IMR-90 (cell line): ENCODE results near the gene TMC1. TPM values are rescaled to one million over a fixed set of nuclear protein-coding genes. Genes with fewer than 3 reads are reported as not detected.

Experiments
- ATAC-seq: fragments of 200-7000 bp; cut with Tn5 transposase; 2 replicates; pipeline ENCODE4 v1.9.1; 2020; ENCODE audit warnings: low read depth, mild to moderate bottlenecking, moderate library complexity
- BruUV-seq: library from RNA; stranded (reverse); fragments of 400-500 nt; replicated peaks from 2 replicates; lab custom pipeline; 2021; lab: Mats Ljungman, UMichigan
- CTCF ChIA-PET: fragments of 300-600 bp; formaldehyde crosslinking; extraction: SDS; loops from one replicate; lab custom pipeline; 2021; ENCODE audit warnings: antibody characterized with exemption; lab: Yijun Ruan, JAX
- POLR2A ChIA-PET: fragments of 300-600 bp; sonication (Branson Sonifier 250); formaldehyde crosslinking; loops from one replicate; lab custom pipeline; 2022; ENCODE audit warnings: antibody characterized with exemption; ENCODE audit not compliant: unreplicated experiment; lab: Charles Lee
- DNase-seq: peaks from one replicate; pipeline ENCODE4 v3.0.0; 2013
- H2AFZ ChIP-seq: replicated peaks from 2 replicates; pipeline ENCODE3; 2013; ENCODE audit warnings: low read length, mild to moderate bottlenecking; ENCODE audit not compliant: poor library complexity
- H2AK5ac ChIP-seq: 2 replicates; pipeline ENCODE4 v1.6.1; 2013; ENCODE audit warnings: low read depth, low read length, inconsistent platforms
- H2AK9ac ChIP-seq: replicated peaks from 2 replicates; pipeline ENCODE3; 2013; ENCODE audit warnings: mild to moderate bottlenecking, low read depth, low read length, moderate library complexity; ENCODE audit not compliant: poor library complexity
- H2BK120ac ChIP-seq: 2 replicates; pipeline ENCODE4 v1.6.1; 2013; ENCODE audit warnings: low read depth, low read length, inconsistent platforms
- H2BK15ac ChIP-seq: 3 replicates; pipeline ENCODE4 v1.6.1; 2013; ENCODE audit warnings: low read depth, low read length, inconsistent platforms
- H2BK20ac ChIP-seq: 2 replicates; pipeline ENCODE4 v1.6.1; 2013; ENCODE audit warnings: low read depth, mild to moderate bottlenecking, inconsistent platforms, low read length, moderate library complexity
- H2BK5ac ChIP-seq: 2 replicates; pipeline ENCODE4 v1.6.1; 2013; ENCODE audit warnings: mild to moderate bottlenecking, low read depth, low read length, inconsistent platforms; ENCODE audit not compliant: poor library complexity, severe bottlenecking
- H3K14ac ChIP-seq: replicated peaks from 2 replicates; pipeline ENCODE4 v1.6.1; 2013; ENCODE audit warnings: low read depth, low read length, inconsistent platforms
- H3K18ac ChIP-seq: 2 replicates; pipeline ENCODE4 v1.6.1; 2013; ENCODE audit warnings: low read depth, low read length, control low read depth
- H3K23ac ChIP-seq: 2 replicates; pipeline ENCODE4 v1.6.1; 2013; ENCODE audit warnings: low read depth, low read length, inconsistent platforms
- H3K27ac ChIP-seq: 2 replicates; pipeline ENCODE4 v1.5.1; 2013; ENCODE audit warnings: mild to moderate bottlenecking, control low read depth, low read length; ENCODE audit not compliant: insufficient read depth
- H3K27me3 ChIP-seq: 2 replicates; pipeline ENCODE4 v1.6.1; 2013; ENCODE audit warnings: low read length; ENCODE audit not compliant: control insufficient read depth, insufficient read depth
- H3K36me3 ChIP-seq: 2 replicates; pipeline ENCODE4 v1.6.1; 2013; ENCODE audit warnings: low read length, mixed read lengths; ENCODE audit not compliant: control insufficient read depth, insufficient read depth
- H3K4ac ChIP-seq: 2 replicates; pipeline ENCODE4 v1.6.1; 2013; ENCODE audit warnings: low read depth, low read length, inconsistent platforms
- H3K4me1 ChIP-seq: 2 replicates; pipeline ENCODE4 v1.6.1; 2013; ENCODE audit warnings: low read length, mixed read lengths; ENCODE audit not compliant: control insufficient read depth, insufficient read depth
- H3K4me2 ChIP-seq: 2 replicates; pipeline ENCODE4 v1.6.1; 2013; ENCODE audit warnings: low read depth, mild to moderate bottlenecking, control low read depth, low read length, moderate library complexity
- H3K4me3 ChIP-seq: 2 replicates; pipeline ENCODE4 v1.5.1; 2013; ENCODE audit warnings: low read depth, mild to moderate bottlenecking, control low read depth, low read length, moderate library complexity; ENCODE audit not compliant: insufficient read depth
- H3K56ac ChIP-seq: 2 replicates; pipeline ENCODE4 v1.6.1; 2013; ENCODE audit warnings: low read length, inconsistent platforms; ENCODE audit not compliant: insufficient read depth; ENCODE audit errors: extremely low read depth
- H3K79me1 ChIP-seq, 2 experiments: 2 replicates each; pipeline ENCODE4 v1.6.1; 2013; ENCODE audit warnings: low read length in 2 of 2, inconsistent platforms in 1 of 2, low read depth in 1 of 2
- H3K9ac ChIP-seq: 2 replicates; pipeline ENCODE4 v1.6.1; 2013; ENCODE audit warnings: low read depth, low read length, control low read depth
- H3K9me1 ChIP-seq: 2 replicates; pipeline ENCODE4 v1.6.1; 2013; ENCODE audit warnings: low read length, inconsistent platforms; ENCODE audit not compliant: insufficient read depth
- H3K9me3 ChIP-seq: 2 replicates; pipeline ENCODE4 v1.6.1; 2013; ENCODE audit warnings: low read length; ENCODE audit not compliant: control insufficient read depth, insufficient read depth
- H4K20me1 ChIP-seq: 2 replicates; pipeline ENCODE4 v1.6.1; 2013; ENCODE audit warnings: low read length, inconsistent platforms; ENCODE audit not compliant: insufficient read depth
- H4K5ac ChIP-seq: 2 replicates; pipeline ENCODE4 v1.6.1; 2013; ENCODE audit warnings: mild to moderate bottlenecking, low read depth, low read length, control low read depth
- H4K8ac ChIP-seq, 2 experiments: 2 replicates each; pipeline ENCODE4 v1.6.1; 2013; ENCODE audit warnings: low read depth in 2 of 2, low read length in 2 of 2, control low read depth in 1 of 2, inconsistent platforms in 1 of 2
- H4K91ac ChIP-seq: 2 replicates; pipeline ENCODE4 v1.6.1; 2013; ENCODE audit warnings: low read depth, low read length, inconsistent platforms; ENCODE audit not compliant: insufficient read depth
- BHLHE40 ChIP-seq: fragments of 150-350 bp; IDR thresholded peaks from 2 replicates; pipeline ENCODE4 v1.6.1; 2016; ENCODE audit warnings: mild to moderate bottlenecking, low read depth, low read length
- CEBPB ChIP-seq: IDR thresholded peaks from 2 replicates; pipeline ENCODE4 v1.6.1; 2012; ENCODE audit warnings: low read depth, low read length, improper control_type of control experiment
- CHD1 ChIP-seq: IDR thresholded peaks from 2 replicates; pipeline ENCODE4 v1.6.1; 2012; ENCODE audit warnings: low read depth, low read length, improper control_type of control experiment
- FOS ChIP-seq: fragments of 150-350 bp; IDR thresholded peaks from 2 replicates; pipeline ENCODE4 v1.6.1; 2016; ENCODE audit warnings: low read depth, low read length
- MAFK ChIP-seq: IDR thresholded peaks from 2 replicates; pipeline ENCODE4 v1.6.1; 2012; ENCODE audit warnings: low read depth, low read length, improper control_type of control experiment
- MAZ ChIP-seq: IDR thresholded peaks from 2 replicates; pipeline ENCODE4 v1.6.1; 2012; ENCODE audit warnings: low read depth, mild to moderate bottlenecking, low read length, improper control_type of control experiment, moderate library complexity, borderline replicate concordance
- MXI1 ChIP-seq: IDR thresholded peaks from 2 replicates; pipeline ENCODE4 v1.6.1; 2012; ENCODE audit warnings: low read depth, mild to moderate bottlenecking, low read length, moderate library complexity, borderline replicate concordance
- NFE2L2 ChIP-seq: fragments of 150-350 bp; IDR thresholded peaks from 2 replicates; pipeline ENCODE4 v1.6.1; 2016; ENCODE audit warnings: low read depth, mild to moderate bottlenecking, low read length
- POLR2A ChIP-seq: IDR thresholded peaks from 2 replicates; pipeline ENCODE4 v1.6.1; 2012; ENCODE audit warnings: mild to moderate bottlenecking, low read depth, low read length
- RAD21 ChIP-seq: IDR thresholded peaks from 2 replicates; pipeline ENCODE4 v1.6.1; 2012; ENCODE audit warnings: low read length, improper control_type of control experiment
- RCOR1 ChIP-seq: IDR thresholded peaks from 2 replicates; pipeline ENCODE4 v1.6.1; 2012; ENCODE audit warnings: mild to moderate bottlenecking, low read length, improper control_type of control experiment; ENCODE audit not compliant: insufficient replicate concordance
- RFX5 ChIP-seq: IDR thresholded peaks from 2 replicates; pipeline ENCODE4 v1.8.0; 2012; ENCODE audit warnings: low read depth, mild to moderate bottlenecking, low read length, moderate library complexity
- SMC3 ChIP-seq: fragments of 150-350 bp; IDR thresholded peaks from 2 replicates; pipeline ENCODE4 v1.6.1; 2016; ENCODE audit warnings: low read depth, mild to moderate bottlenecking, antibody characterized with exemption, low read length, moderate library complexity
- dilution Hi-C: fragments of 300-500 bp; cut with HindIII; formaldehyde crosslinking; loops from one replicate; pipeline ENCODE4 v1.14.3; 2018; ENCODE audit warnings: low sequenced_read_pairs; ENCODE audit not compliant: unreplicated experiment
- in situ Hi-C: fragments of 300-500 bp; cut with MboI; formaldehyde crosslinking; loops from 3 replicates; pipeline ENCODE4 v1.14.3; 2019; ENCODE audit warnings: low sequenced_read_pairs, inconsistent platforms, mixed read lengths
- intact Hi-C: fragments of 100-400 bp; cut with micrococcal nuclease; formaldehyde crosslinking; loops from 2 replicates; pipeline ENCODE4 v1.10.0; 2022
- polyA plus RNA-seq, 3 experiments: library from polyadenylated mRNA; depleted of rRNA; stranded (reverse); fragments of >200 nt; gene quantifications; 2 replicates each; pipeline ENCODE4 v1.2.3, GENCODE V29; 2012; ENCODE audit warnings: low replicate concordance in 1 of 3
- total RNA-seq: library from RNA; depleted of rRNA; stranded (reverse); fragments of >200 nt; gene quantifications from 2 replicates; pipeline ENCODE4 v1.2.3, GENCODE V29; 2012
- TF ChIP-seq, protein P1 (sequence below): fragments of 150-350 bp; IDR thresholded peaks from 2 replicates; pipeline ENCODE4 v1.6.1; 2017; ENCODE audit warnings: mild to moderate bottlenecking, antibody characterized with exemption, low read length, low read depth
- TF ChIP-seq, protein P2 (sequence below): fragments of 150-350 bp; IDR thresholded peaks from 2 replicates; pipeline ENCODE4 v1.6.1; 2016; ENCODE audit warnings: low read depth, mild to moderate bottlenecking, low read length, moderate library complexity, borderline replicate concordance
- TF ChIP-seq, protein P3 (sequence below): conservative IDR thresholded peaks from 2 replicates; pipeline ENCODE4 v1.5.1; 2012; ENCODE audit warnings: mild to moderate bottlenecking, low read depth, low read length, improper control_type of control experiment

TMC1 gene
- total and polyA plus RNA-seq, 2 of the 4 experiments (the other 2 are of a cell fraction): not detected

DNA sequence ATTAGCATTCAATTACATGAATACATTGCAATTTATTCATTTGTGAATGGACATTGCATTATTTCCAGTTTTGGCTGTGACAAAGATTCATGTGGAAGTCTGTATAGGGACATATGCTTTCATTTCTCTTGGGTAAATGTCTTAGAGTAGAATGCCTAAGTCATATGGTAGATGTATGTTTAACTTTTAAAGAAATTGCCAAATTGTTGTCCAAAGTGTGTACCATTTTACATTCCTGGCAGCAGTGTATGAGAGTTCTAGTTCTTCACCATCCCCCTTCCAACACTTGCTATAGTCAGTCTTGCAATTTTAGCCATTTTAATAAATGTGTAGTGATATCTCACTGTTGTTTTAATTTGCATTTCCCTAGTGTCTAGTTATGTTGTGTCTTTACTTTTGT is 122.2 kb downstream of the TMC1 start:
- ATAC-seq (no peak), DNase-seq (no peak)
- Histone ChIP-seq H2AK9ac (no peak overlapping the region), H3K14ac (no peak overlapping the region), H3K9me3 (no peaks in the 10 kb centered on the region), H3K27ac (no peak overlapping the region), H3K27me3 (peaks cover 4% of the 10 kb centered on the region; the same call in 1 of the 2 replicates), H2BK5ac (no peak overlapping the region), H2AK5ac (no peak overlapping the region), H2BK120ac (no peak overlapping the region), H3K4me2 (no peak overlapping the region), H3K4ac (no peak overlapping the region), H3K36me3 (no peaks in the 10 kb centered on the region), H3K9ac (no peak overlapping the region), H3K4me3 (no peak overlapping the region), H4K8ac (no peak overlapping the region), H3K56ac (no peak overlapping the region), H3K79me1 (no peaks in the 10 kb centered on the region), H4K91ac (no peak overlapping the region), H3K18ac (no peak overlapping the region), H2BK15ac (no peak overlapping the region), H3K9me1 (no peaks in the 10 kb centered on the region), H3K4me1 (no peaks in the 10 kb centered on the region), H2BK20ac (no peak overlapping the region), H3K23ac (no peak overlapping the region), H4K5ac (no peak overlapping the region), H2AFZ (no peak overlapping the region), H4K20me1 (no peaks in the 10 kb centered on the region)
- CTCF ChIA-PET: no interaction called here
- POLR2A ChIA-PET: no interaction called here
- in situ Hi-C loops: no loop called here
- TF ChIP-seq SMC3 (no peak), MXI1 (no peak), MAZ (no peak), MAFK (no peak), RCOR1 (no peak), NFE2L2 (no peak), POLR2A (no peak), RAD21 (no peak), CEBPB (no peak), RFX5 (no peak), BHLHE40 (no peak), CHD1 (no peak), FOS (no peak)
- TF ChIP-seq, protein P1, sequence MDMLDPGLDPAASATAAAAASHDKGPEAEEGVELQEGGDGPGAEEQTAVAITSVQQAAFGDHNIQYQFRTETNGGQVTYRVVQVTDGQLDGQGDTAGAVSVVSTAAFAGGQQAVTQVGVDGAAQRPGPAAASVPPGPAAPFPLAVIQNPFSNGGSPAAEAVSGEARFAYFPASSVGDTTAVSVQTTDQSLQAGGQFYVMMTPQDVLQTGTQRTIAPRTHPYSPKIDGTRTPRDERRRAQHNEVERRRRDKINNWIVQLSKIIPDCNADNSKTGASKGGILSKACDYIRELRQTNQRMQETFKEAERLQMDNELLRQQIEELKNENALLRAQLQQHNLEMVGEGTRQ: no peak
- TF ChIP-seq, protein P2, sequence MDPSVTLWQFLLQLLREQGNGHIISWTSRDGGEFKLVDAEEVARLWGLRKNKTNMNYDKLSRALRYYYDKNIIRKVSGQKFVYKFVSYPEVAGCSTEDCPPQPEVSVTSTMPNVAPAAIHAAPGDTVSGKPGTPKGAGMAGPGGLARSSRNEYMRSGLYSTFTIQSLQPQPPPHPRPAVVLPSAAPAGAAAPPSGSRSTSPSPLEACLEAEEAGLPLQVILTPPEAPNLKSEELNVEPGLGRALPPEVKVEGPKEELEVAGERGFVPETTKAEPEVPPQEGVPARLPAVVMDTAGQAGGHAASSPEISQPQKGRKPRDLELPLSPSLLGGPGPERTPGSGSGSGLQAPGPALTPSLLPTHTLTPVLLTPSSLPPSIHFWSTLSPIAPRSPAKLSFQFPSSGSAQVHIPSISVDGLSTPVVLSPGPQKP: no peak
- TF ChIP-seq, protein P3, sequence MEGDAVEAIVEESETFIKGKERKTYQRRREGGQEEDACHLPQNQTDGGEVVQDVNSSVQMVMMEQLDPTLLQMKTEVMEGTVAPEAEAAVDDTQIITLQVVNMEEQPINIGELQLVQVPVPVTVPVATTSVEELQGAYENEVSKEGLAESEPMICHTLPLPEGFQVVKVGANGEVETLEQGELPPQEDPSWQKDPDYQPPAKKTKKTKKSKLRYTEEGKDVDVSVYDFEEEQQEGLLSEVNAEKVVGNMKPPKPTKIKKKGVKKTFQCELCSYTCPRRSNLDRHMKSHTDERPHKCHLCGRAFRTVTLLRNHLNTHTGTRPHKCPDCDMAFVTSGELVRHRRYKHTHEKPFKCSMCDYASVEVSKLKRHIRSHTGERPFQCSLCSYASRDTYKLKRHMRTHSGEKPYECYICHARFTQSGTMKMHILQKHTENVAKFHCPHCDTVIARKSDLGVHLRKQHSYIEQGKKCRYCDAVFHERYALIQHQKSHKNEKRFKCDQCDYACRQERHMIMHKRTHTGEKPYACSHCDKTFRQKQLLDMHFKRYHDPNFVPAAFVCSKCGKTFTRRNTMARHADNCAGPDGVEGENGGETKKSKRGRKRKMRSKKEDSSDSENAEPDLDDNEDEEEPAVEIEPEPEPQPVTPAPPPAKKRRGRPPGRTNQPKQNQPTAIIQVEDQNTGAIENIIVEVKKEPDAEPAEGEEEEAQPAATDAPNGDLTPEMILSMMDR: no peak
- no TSS peak for BruUV-seq
- intact Hi-C loops: no loop called here
- dilution Hi-C loops: no loop called here
